Natural killer cell (primary cell): ENCODE results near the gene ZDHHC3. TPM values are rescaled to one million over a fixed set of nuclear protein-coding genes. Genes with fewer than 3 reads are reported as not detected.

ENCODE experiments used
- ATAC-seq, 3 donors: fragments of 150-1000 bp in 2 of 3; fragments of 200-7000 bp in 1 of 3; cut with Tn5 transposase; 1 replicate in 1 of 3; 2 replicates in 2 of 3; pipeline ENCODE4 v1.10.0; 2021; ENCODE audit warnings: mild to moderate bottlenecking in 2 of 3, moderate library complexity in 2 of 3
- DNase-seq, 2 donors: peaks; one replicate each; pipeline versions ENCODE4 v3.0.0 to v3.0.0-alpha.2; 2013 to 2021; ENCODE audit warnings: mixed read lengths in 1 of 2
- H3K27ac ChIP-seq: one replicate; pipeline ENCODE4 v1.5.1; 2013; ENCODE audit warnings: mild to moderate bottlenecking, low read length
- H3K27me3 ChIP-seq: one replicate; pipeline ENCODE4 v1.6.1; 2013; ENCODE audit warnings: low read length; ENCODE audit not compliant: control insufficient read depth, insufficient read depth
- H3K36me3 ChIP-seq: one replicate; pipeline ENCODE4 v1.6.1; 2013; ENCODE audit warnings: low read length; ENCODE audit not compliant: control insufficient read depth, insufficient read depth
- H3K4me1 ChIP-seq: one replicate; pipeline ENCODE4 v1.6.1; 2013; ENCODE audit warnings: low read length; ENCODE audit not compliant: control insufficient read depth, insufficient read depth
- H3K4me3 ChIP-seq: one replicate; pipeline ENCODE4 v1.5.1; 2013; ENCODE audit warnings: low read length
- H3K9me3 ChIP-seq: one replicate; pipeline ENCODE4 v1.6.1; 2013; ENCODE audit warnings: low read length; ENCODE audit not compliant: control insufficient read depth, insufficient read depth
- H3K27ac Mint-ChIP-seq, 2 donors: one replicate each; pipeline ENCODE4 v1.8.0; 2022; ENCODE audit warnings: mild to moderate bottlenecking in 2 of 2, mixed read lengths in 2 of 2, moderate library complexity in 1 of 2
- H3K27me3 Mint-ChIP-seq, 2 donors: one replicate each; pipeline ENCODE4 v1.8.0; 2022; ENCODE audit warnings: low read depth in 2 of 2, mixed read lengths in 2 of 2
- H3K36me3 Mint-ChIP-seq: one replicate; pipeline ENCODE4 v1.8.0; 2022; ENCODE audit warnings: mixed read lengths
- H3K4me1 Mint-ChIP-seq, 2 donors: one replicate each; pipeline ENCODE4 v1.8.0; 2022; ENCODE audit warnings: mixed read lengths in 2 of 2
- H3K4me3 Mint-ChIP-seq: one replicate; pipeline ENCODE4 v1.8.0; 2022; ENCODE audit warnings: mild to moderate bottlenecking, moderate library complexity, mixed read lengths
- H3K9me3 Mint-ChIP-seq, 2 donors: one replicate each; pipeline ENCODE4 v1.8.0; 2022; ENCODE audit warnings: mixed read lengths in 2 of 2
- WGBS: methylation state at CpG from one replicate; pipeline ENCODE4 v1.1.7; 2013; ENCODE audit warnings: missing lambda C conversion rate; ENCODE audit not compliant: insufficient coverage; 5-methylcytosine and 5-hydroxymethylcytosine counted together
- intact Hi-C: fragments of 100-400 bp; cut with micrococcal nuclease; formaldehyde crosslinking; loops from one replicate; pipeline ENCODE4 v1.14.2; 2022
- total RNA-seq, 4 donors: library from RNA; stranded (reverse); fragments of 120-200 nt in 1 of 4; gene quantifications; one replicate each; pipeline versions ENCODE4 v1.2.3 to v1.2.4, GENCODE V29; 2013 to 2022
- TF ChIP-seq, protein P1 (sequence below): fragments of 200-600 bp; IDR thresholded peaks from one replicate; pipeline ENCODE4 v1.8.0; 2022; ENCODE audit warnings: antibody characterized with exemption

The ZDHHC3 gene
- total RNA-seq, 3 donors from 2014 or later (not counting 1 experiment from before 2014, with no cell fraction given): 62.3 to 100.0 (median 78.6) TPM

DNA sequence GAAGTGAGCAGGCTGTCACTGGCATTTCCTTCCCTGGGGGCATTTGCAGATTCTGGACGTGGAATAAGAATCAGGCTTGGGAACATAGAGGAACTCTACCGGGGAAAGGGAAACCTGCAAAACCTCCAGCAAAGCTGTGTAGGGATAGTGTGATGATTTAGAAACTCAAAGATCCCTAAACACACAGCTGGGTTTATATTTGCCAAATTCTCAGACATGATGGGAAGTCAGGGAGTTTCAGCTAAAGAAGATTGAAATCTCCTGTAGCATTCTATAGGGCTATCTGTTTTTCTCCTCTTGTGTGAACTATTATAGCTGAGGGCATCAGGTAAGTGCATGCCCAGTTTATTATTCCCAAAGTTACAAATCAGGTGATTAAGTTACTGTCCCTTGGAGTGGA, 40.9 kb upstream of the ZDHHC3 start:
- Mint-ChIP-seq H3K36me3 (peaks cover 14% of the 10 kb centered on the region), H3K4me3 (no peak overlapping the region), H3K27me3 (no peaks in the 10 kb centered on the region), H3K4me1 (peaks cover 11 to 16% of the 10 kb centered on the region in 2 donors), H3K27ac (no peak overlapping the region), H3K9me3 (no peaks in the 10 kb centered on the region)
- Histone ChIP-seq H3K4me1 (no peaks in the 10 kb centered on the region), H3K36me3 (peaks cover 15% of the 10 kb centered on the region), H3K9me3 (no peaks in the 10 kb centered on the region), H3K27me3 (no peaks in the 10 kb centered on the region), H3K4me3 (no peak overlapping the region), H3K27ac (no peak overlapping the region)
- TF ChIP-seq, protein P1, sequence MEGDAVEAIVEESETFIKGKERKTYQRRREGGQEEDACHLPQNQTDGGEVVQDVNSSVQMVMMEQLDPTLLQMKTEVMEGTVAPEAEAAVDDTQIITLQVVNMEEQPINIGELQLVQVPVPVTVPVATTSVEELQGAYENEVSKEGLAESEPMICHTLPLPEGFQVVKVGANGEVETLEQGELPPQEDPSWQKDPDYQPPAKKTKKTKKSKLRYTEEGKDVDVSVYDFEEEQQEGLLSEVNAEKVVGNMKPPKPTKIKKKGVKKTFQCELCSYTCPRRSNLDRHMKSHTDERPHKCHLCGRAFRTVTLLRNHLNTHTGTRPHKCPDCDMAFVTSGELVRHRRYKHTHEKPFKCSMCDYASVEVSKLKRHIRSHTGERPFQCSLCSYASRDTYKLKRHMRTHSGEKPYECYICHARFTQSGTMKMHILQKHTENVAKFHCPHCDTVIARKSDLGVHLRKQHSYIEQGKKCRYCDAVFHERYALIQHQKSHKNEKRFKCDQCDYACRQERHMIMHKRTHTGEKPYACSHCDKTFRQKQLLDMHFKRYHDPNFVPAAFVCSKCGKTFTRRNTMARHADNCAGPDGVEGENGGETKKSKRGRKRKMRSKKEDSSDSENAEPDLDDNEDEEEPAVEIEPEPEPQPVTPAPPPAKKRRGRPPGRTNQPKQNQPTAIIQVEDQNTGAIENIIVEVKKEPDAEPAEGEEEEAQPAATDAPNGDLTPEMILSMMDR: no peak
- no peak for DNase-seq
- 100% methylated on average over 1 of the region's 2 CpGs for WGBS
- no peak for ATAC-seq
- intact Hi-C loops: no loop called here

DNA sequence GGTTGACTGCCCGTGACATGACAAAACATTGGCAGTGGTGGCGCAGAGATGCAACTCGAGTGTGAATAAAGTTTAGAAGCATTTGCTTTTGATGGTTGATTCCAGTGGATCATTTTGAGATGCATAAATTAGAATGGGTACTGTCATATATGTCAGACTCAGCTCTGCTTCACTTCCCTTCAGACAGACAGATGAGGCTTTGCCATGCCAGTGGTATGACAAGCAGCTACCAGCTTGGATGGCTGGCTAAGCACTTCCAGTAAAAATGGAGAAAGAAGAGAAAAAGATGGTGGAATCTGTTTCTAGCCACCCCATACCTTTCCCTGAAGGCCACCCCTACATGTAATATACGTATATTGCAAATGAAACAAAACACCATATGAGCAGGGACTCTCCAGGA, 36.6 kb upstream of the ZDHHC3 start:
- WGBS: 98% methylated on average over 3 of the region's 4 CpGs
- H3K4me1 Mint-ChIP-seq: peaks cover 0 to 4% of the 10 kb centered on the region in 2 donors
- no peaks in the 10 kb centered on the region for H3K27me3 Mint-ChIP-seq
- no peak overlapping the region for H3K4me3 Mint-ChIP-seq
- Histone ChIP-seq H3K4me1 (no peaks in the 10 kb centered on the region), H3K9me3 (no peaks in the 10 kb centered on the region), H3K27me3 (no peaks in the 10 kb centered on the region), H3K36me3 (peaks cover 38% of the 10 kb centered on the region), H3K27ac (no peak overlapping the region), H3K4me3 (no peak overlapping the region)
- peaks cover 29% of the 10 kb centered on the region for H3K36me3 Mint-ChIP-seq
- no peak overlapping the region for H3K27ac Mint-ChIP-seq
- DNase-seq (no peak), ATAC-seq (no peak)
- intact Hi-C loops: no loop called here
- no peaks in the 10 kb centered on the region for H3K9me3 Mint-ChIP-seq
- TF ChIP-seq, protein P1: no peak

DNA sequence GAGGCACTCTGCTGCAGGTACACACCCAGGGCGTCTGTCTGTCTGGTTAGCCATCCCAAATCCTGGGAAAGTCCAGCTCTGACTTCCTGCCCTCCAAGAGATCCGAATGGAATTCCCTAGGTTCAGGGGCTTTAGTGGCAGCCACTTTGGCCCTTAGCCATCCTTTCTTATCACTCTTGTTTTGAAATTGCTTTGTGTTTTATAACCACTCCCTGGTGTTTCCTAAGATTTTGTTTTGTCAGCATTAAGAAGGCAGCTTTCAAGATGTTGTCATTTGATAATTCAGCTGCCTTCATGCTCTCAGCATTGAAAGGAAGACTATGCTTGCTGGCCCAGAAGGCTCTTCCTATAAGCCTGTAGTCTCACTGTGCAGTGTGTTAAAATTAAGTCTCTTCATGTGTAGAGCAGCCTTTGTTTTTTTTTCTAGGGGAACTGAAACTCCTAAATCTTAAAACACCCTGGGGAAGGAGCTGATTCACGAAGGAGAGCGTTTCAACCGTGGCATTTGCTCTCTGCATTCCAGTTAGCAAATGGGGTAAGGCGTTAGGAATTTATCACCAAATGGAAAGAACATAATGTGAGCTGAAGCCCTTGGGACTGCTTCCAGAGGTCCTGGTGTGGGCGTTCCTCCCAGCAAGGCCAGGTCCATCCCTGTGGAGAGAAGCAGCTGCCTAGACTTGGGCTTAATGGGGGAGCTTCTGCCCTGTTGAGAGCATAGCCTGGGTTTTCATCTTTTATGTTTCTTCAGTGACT, 36.0 kb upstream of the ZDHHC3 start:
- Histone ChIP-seq H3K27me3 (no peaks in the 10 kb centered on the region), H3K4me3 (no peak overlapping the region), H3K4me1 (no peaks in the 10 kb centered on the region), H3K27ac (no peak overlapping the region), H3K36me3 (peaks cover 43% of the 10 kb centered on the region), H3K9me3 (no peaks in the 10 kb centered on the region)
- peaks cover 29% of the 10 kb centered on the region for H3K36me3 Mint-ChIP-seq
- peaks cover 4% of the 10 kb centered on the region in 2 donors for H3K4me1 Mint-ChIP-seq
- intact Hi-C loops: no loop called here
- no peak for DNase-seq
- H3K9me3 Mint-ChIP-seq: no peaks in the 10 kb centered on the region
- H3K27me3 Mint-ChIP-seq: no peaks in the 10 kb centered on the region
- 44% methylated on average over 7 of the region's 7 CpGs for WGBS
- no peak overlapping the region for H3K4me3 Mint-ChIP-seq
- ATAC-seq: no peak
- peak overlapping the region in 1 of 2 donors; percentile 31 for H3K27ac Mint-ChIP-seq
- TF ChIP-seq, protein P1: no peak
